ENCODE results near the gene IGFBP2. TPM values are rescaled to one million over a fixed set of nuclear protein-coding genes. Genes with fewer than 3 reads are reported as not detected.

IGFBP2 gene
- polyA plus RNA-seq, 3 donors from 2014 or later = 0.66 to 0.70 TPM; not detected in 1

- peaks cover 0 to 7% (median 0%) of the 10 kb centered on the region in 6 donors for H3K9me3 Mint-ChIP-seq
- H3K27ac Mint-ChIP-seq = no peak overlapping the region
- no peaks in the 10 kb centered on the region for H3K36me3 Mint-ChIP-seq
- DNase-seq = no peak
- H3K4me3 Mint-ChIP-seq = no peak overlapping the region
- H3K4me1 Mint-ChIP-seq = no peaks in the 10 kb centered on the region
- peaks cover 2 to 4% (median 2%) of the 10 kb centered on the region in 3 donors for H3K27me3 Mint-ChIP-seq (ENCODE audit: low read depth in 3 of 3)
Observed at GRCh38 chr2:216710551-216711301, 77.5 kb downstream of the IGFBP2 start.

GRCh38 chr2:216711348-216711747, 78.1 kb downstream of the IGFBP2 start:
- DNase-seq = no peak
- peaks cover 0 to 7% (median 0%) of the 10 kb centered on the region in 6 donors for H3K9me3 Mint-ChIP-seq
- H3K4me1 Mint-ChIP-seq = no peaks in the 10 kb centered on the region
- peaks cover 2 to 4% (median 2%) of the 10 kb centered on the region in 3 donors for H3K27me3 Mint-ChIP-seq (ENCODE audit: low read depth in 3 of 3)
- H3K36me3 Mint-ChIP-seq = no peaks in the 10 kb centered on the region
- no peak overlapping the region for H3K4me3 Mint-ChIP-seq
- no peak overlapping the region for H3K27ac Mint-ChIP-seq

- H3K27ac Mint-ChIP-seq = no peak overlapping the region
- DNase-seq = no peak
- H3K4me3 Mint-ChIP-seq = no peak overlapping the region
- peaks cover 2 to 4% (median 4%) of the 10 kb centered on the region in 3 donors for H3K27me3 Mint-ChIP-seq (ENCODE audit: low read depth in 3 of 3)
- no peaks in the 10 kb centered on the region for H3K36me3 Mint-ChIP-seq
- H3K9me3 Mint-ChIP-seq = peaks cover 0 to 7% (median 0%) of the 10 kb centered on the region in 6 donors
- no peaks in the 10 kb centered on the region for H3K4me1 Mint-ChIP-seq
Observed at GRCh38 chr2:216713691-216714336, 80.6 kb downstream of the IGFBP2 start.

Other genes with a start within 250 kb of the IGFBP2 start
- gene SMARCAL1, start 220.9 kb upstream of the IGFBP2 start, polyA plus RNA-seq = 10 to 100 TPM; 15.1 to 34.6 (median 15.2) TPM
- 1,000 to 10,000 TPM in 2 of 3 donors, 100 to 1,000 TPM in 1; 866 to 2,929 (median 2,010) TPM for gene RPL37A, start 134.6 kb upstream of the IGFBP2 start, polyA plus RNA-seq
- not detected for gene IGFBP5, start 62.1 kb downstream of the IGFBP2 start, polyA plus RNA-seq
- not detected for gene TNP1, start 226.6 kb downstream of the IGFBP2 start, polyA plus RNA-seq